ENCODE results near the gene LRRC43. TPM values are rescaled to one million over a fixed set of nuclear protein-coding genes. Genes with fewer than 3 reads are reported as not detected.

The LRRC43 gene
- total RNA-seq, 2 experiments from 2014 or later: not detected

DNA sequence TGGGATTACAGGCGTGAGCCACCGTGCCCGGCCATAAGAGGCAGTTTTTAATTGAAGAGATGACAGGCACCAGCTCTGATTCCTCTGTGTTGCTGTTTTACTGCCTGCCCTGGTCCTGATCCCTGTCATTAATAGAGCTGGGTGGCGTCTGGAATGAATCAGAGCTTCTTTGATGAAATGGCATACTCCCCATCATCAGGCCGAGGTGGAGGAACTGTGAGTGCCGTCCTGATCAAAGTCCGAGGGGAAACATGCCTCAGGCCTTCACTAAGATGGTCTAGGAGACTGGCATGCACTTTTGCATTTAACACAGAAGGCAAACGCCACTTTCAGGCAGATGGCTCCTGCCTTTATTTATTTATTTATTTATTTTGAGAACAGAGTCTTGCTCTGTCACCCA, 43.0 kb upstream of the LRRC43 start:
- Histone ChIP-seq H3K36me3 (ENCODE audit: insufficient read depth, low read length) (peaks cover 16% of the 10 kb centered on the region; the same call in 1 of the 2 replicates), H3K4me2 (ENCODE audit: low read length) (no peak overlapping the region), H4K20me1 (ENCODE audit: insufficient read depth, low read length) (no peaks in the 10 kb centered on the region), H3K4me1 (ENCODE audit: insufficient read depth, low read length, poor library complexity, severe bottlenecking) (no peaks in the 10 kb centered on the region), H3K9me2 (ENCODE audit: insufficient read depth, low read length) (no peaks in the 10 kb centered on the region), H2AFZ (ENCODE audit: low read length) (no peak overlapping the region), H3K27ac (ENCODE audit: low read depth, low read length, poor library complexity, severe bottlenecking) (no peak overlapping the region), H3K4me3 (ENCODE audit: low read depth, low read length, poor library complexity, severe bottlenecking) (no peak overlapping the region), H3K79me2 (ENCODE audit: insufficient read depth, low read depth, low read length) (no peaks in the 10 kb centered on the region), H3K9me3 (ENCODE audit: low read length) (no peaks in the 10 kb centered on the region)
- ChIA-PET POLR2A (interaction anchor here (0.6 kb wide), 1 partner anchor 192 kb away, joined by 3 read pairs; no protein-coding TSS in a partner anchor), CTCF (ENCODE audit: unreplicated experiment) (no interaction called here)
- intact Hi-C loops (cut with micrococcal nuclease; ENCODE audit: unreplicated experiment): no loop called here
- TF ChIP-seq EZH2phosphoT487 (IDR thresholded peaks at IDR 0.05; ENCODE audit: borderline replicate concordance, low read depth, low read length): no peak
- TF ChIP-seq, protein P1, sequence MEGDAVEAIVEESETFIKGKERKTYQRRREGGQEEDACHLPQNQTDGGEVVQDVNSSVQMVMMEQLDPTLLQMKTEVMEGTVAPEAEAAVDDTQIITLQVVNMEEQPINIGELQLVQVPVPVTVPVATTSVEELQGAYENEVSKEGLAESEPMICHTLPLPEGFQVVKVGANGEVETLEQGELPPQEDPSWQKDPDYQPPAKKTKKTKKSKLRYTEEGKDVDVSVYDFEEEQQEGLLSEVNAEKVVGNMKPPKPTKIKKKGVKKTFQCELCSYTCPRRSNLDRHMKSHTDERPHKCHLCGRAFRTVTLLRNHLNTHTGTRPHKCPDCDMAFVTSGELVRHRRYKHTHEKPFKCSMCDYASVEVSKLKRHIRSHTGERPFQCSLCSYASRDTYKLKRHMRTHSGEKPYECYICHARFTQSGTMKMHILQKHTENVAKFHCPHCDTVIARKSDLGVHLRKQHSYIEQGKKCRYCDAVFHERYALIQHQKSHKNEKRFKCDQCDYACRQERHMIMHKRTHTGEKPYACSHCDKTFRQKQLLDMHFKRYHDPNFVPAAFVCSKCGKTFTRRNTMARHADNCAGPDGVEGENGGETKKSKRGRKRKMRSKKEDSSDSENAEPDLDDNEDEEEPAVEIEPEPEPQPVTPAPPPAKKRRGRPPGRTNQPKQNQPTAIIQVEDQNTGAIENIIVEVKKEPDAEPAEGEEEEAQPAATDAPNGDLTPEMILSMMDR (conservative IDR thresholded peaks at IDR 0.05; ENCODE audit: low read length): no peak
- no peak for DNase-seq (ENCODE audit: low spot score)
- BruUV-seq (replicated peaks): no TSS peak

DNA sequence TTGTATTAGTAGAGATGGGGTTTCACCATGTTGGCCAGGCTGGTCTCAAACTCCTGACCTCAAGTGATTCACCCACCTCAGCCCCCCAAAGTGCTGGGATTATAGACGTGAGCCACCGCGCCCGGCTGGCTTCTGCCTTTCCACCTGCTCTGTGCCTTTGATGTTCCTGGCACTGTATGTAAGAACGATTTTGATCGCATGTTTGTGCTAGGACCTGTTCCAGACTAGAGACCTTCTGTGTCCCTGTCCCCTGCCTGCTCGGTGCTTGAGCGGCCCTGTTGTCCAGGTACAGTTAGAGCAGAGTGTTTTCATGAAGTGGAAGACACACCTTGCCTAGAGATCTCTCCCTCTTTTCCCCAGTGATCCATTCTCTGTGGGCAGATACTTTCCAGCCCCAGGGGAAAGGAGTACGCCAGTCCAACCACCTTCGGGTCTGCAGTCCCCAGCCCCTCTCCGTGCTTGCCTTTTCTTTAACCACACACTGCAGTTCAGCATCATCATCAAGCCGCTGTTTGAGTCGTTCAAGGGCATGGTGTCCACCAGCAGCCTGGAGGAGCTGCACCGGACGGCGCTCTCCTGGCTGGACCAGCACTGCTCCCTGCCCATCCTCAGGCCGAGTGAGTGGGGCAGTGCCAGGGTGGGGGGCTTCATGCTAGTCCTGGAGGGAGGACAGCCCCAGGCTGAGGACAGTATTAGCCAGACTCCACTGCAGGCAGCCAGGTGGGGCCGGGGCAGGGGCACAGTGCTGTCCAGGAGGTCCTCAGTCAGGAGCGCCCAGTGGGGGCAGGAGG, 42.3 kb upstream of the LRRC43 start:
- Histone ChIP-seq H4K20me1 (ENCODE audit: insufficient read depth, low read length) (no peaks in the 10 kb centered on the region), H3K9me3 (ENCODE audit: low read length) (no peaks in the 10 kb centered on the region), H3K79me2 (ENCODE audit: insufficient read depth, low read depth, low read length) (no peaks in the 10 kb centered on the region), H3K4me1 (ENCODE audit: insufficient read depth, low read length, poor library complexity, severe bottlenecking) (no peaks in the 10 kb centered on the region), H3K4me3 (ENCODE audit: low read depth, low read length, poor library complexity, severe bottlenecking) (no peak overlapping the region), H3K27ac (ENCODE audit: low read depth, low read length, poor library complexity, severe bottlenecking) (no peak overlapping the region), H3K36me3 (ENCODE audit: insufficient read depth, low read length) (peaks cover 16% of the 10 kb centered on the region; the same call in 1 of the 2 replicates), H2AFZ (ENCODE audit: low read length) (no peak overlapping the region), H3K9me2 (ENCODE audit: insufficient read depth, low read length) (no peaks in the 10 kb centered on the region), H3K4me2 (ENCODE audit: low read length) (no peak overlapping the region)
- POLR2A ChIA-PET: interaction anchor here (0.6 kb wide), 1 partner anchor 192 kb away, joined by 3 read pairs; no protein-coding TSS in a partner anchor
- no TSS peak for BruUV-seq (replicated peaks)
- intact Hi-C loops (cut with micrococcal nuclease; ENCODE audit: unreplicated experiment): no loop called here
- TF ChIP-seq EZH2phosphoT487 (IDR thresholded peaks at IDR 0.05; ENCODE audit: borderline replicate concordance, low read depth, low read length): no peak
- TF ChIP-seq, protein P1 (conservative IDR thresholded peaks at IDR 0.05; ENCODE audit: low read length): no peak
- no peak for DNase-seq (ENCODE audit: low spot score)
- CTCF ChIA-PET (ENCODE audit: unreplicated experiment): no interaction called here

All from OCI-LY7 (cell line).